ENCODE measurements around the gene NFKB2.

Gene NFKB2

DNA sequence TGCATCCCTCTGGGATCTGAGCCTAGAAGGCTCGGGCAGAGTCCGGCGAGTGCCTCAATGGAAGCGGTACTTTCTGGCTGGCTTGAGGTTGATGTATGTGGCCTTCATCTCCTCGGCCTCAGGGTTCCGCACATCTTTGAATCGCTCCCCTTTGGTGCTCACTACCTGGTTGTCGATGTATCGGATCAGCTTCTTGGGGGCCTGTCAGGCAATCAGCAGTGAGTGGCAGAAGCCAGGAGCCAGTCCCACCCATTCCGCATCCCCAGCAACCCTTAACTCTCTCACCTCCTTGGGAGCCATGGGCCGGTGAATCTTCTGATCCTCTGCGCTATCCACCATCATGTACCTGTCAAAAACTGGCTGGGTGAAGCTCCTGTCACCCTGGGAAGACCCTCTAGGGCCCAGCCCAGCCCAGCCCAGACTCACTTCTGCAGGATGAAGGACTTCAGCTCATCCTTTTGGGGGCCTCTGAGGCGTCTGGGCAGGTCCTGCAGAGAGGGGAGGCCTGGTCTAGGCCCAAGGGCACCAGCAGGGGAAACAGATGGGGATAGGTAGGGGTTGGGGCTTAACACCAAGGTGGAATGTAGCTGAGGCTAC, 28.0 kb downstream of the NFKB2 start:
- DNase-seq (ENCODE audit: low spot score), result no peak
- Histone ChIP-seq H3K27ac (peak overlapping the region in 1 of 2 donors; percentile 94), H3K4me3 (peak overlapping the region; percentile 90)
- TF ChIP-seq, protein P1, sequence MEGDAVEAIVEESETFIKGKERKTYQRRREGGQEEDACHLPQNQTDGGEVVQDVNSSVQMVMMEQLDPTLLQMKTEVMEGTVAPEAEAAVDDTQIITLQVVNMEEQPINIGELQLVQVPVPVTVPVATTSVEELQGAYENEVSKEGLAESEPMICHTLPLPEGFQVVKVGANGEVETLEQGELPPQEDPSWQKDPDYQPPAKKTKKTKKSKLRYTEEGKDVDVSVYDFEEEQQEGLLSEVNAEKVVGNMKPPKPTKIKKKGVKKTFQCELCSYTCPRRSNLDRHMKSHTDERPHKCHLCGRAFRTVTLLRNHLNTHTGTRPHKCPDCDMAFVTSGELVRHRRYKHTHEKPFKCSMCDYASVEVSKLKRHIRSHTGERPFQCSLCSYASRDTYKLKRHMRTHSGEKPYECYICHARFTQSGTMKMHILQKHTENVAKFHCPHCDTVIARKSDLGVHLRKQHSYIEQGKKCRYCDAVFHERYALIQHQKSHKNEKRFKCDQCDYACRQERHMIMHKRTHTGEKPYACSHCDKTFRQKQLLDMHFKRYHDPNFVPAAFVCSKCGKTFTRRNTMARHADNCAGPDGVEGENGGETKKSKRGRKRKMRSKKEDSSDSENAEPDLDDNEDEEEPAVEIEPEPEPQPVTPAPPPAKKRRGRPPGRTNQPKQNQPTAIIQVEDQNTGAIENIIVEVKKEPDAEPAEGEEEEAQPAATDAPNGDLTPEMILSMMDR (IDR thresholded peaks at IDR 0.05), result no peak

DNA sequence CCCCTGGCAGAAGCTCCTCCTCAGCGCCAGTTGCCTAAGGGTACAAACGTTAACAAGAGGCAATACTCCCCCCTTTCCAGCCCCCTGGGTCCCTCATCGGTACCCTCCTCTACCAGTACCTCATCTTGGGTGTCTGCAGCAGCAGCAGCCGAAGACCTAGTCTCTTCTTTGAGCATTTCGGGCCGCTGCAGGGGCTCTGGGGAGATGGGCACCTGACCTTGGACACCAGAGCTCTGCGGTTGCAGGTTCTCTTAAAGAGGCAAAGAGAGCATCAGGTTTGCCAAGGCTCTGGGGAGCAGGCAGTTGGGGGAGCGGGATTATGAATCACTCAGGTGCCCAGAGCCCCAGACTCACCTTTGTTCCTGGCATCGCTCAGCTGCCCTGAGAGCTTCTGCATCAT, 28.6 kb downstream of the NFKB2 start:
- TF ChIP-seq, protein P1 (IDR thresholded peaks at IDR 0.05), result no peak
- H3K4me3 ChIP-seq, result no peak overlapping the region
- no peak for DNase-seq (ENCODE audit: low spot score)
- no peak overlapping the region for H3K27ac ChIP-seq

DNA sequence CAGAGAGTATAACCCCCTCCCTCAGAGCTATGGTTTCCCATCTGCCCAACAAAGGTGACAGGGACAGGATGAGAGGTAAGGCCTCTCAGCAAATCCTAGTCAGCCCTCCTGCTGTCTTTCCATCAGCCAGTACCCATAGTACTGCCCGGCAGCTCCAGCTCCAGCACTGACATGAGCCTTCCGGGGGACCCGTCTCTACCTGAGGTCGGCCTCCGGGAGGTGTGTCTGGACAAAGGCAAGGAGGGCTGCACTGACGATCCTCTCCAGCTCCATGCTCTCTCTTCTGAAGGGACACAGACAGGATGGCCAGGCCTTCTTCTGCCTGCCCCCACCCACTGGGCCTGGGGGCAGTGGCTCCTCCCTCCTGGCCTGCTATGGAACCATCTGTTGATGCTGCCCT, 29.4 kb downstream of the NFKB2 start:
- TF ChIP-seq, protein P1 (IDR thresholded peaks at IDR 0.05), result no peak
- H3K27ac ChIP-seq, result no peak overlapping the region
- H3K4me3 ChIP-seq, result no peak overlapping the region
- no peak for DNase-seq (ENCODE audit: low spot score)

DNA sequence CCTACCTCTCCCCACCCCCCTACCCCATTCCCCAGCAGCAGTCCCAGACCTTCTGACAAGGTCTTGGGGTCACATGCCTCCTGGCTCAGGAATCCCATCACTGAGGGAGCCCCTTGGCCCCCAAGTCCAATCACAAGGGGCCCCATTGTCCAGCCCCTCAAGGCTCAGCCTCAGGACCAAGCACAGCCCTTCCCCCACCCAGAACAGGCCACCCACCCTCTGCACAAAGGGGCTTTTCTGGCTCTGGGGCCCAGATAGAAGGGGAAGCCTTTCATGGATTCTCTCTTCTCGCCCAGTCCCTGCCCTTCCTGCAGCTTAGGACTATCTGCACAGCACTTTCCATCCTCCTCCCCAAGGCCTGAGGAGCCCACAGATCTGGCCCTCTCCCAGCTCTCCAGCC, 29.9 kb downstream of the NFKB2 start:
- no peak overlapping the region for H3K27ac ChIP-seq
- TF ChIP-seq, protein P1 (IDR thresholded peaks at IDR 0.05), result no peak
- no peak overlapping the region for H3K4me3 ChIP-seq
- DNase-seq (ENCODE audit: low spot score), result no peak

DNA sequence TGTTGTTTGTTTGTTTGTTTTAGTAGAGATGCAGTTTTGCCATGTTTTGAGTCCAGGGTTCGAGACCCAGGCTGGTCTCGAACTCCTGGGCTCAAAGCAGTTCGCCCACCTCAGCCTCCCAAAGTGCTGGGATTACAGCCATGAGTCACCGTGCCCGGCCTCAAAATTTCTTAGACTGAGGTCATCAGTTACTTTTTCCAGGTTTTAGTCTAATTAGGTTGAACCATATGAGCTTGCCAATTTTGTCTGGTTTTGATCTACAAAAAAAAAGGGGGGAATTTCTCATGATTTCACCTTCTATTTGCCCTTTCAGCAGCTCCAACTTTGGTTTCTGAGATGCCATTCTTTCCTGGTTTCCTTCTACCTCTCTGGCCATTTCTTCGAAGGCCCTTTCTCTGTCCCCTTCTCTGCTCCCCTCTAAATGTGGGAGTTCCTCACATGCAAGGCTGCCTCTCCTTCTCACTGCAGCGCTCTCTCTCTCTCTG, 31.3 kb downstream of the NFKB2 start:
- no peak for DNase-seq (ENCODE audit: low spot score)
- H3K4me3 ChIP-seq, result no peak overlapping the region
- no peak overlapping the region for H3K27ac ChIP-seq
- TF ChIP-seq, protein P1 (IDR thresholded peaks at IDR 0.05), result no peak

DNA sequence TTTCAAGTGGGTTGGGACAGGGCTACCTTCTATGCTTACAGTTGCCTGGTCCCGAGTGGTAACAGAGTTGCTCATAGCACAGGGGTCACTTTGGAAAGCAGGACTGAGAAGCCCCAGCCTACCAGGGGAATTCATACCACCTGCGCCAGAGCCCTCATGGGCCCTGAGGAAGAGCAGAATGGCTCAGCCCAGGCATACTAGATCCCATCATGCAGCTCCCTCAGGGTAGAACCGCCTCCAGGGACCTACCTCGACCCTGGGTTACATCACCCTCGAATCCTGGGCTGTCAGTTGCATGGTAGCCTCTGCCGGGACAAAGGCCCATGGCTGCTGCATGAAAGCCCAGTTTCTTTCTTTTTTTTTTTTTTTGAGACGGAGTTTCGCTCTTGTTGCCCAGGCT, 34.0 kb downstream of the NFKB2 start:
- no peak overlapping the region for H3K27ac ChIP-seq
- H3K4me3 ChIP-seq, result no peak overlapping the region
- DNase-seq (ENCODE audit: low spot score), result no peak
- TF ChIP-seq, protein P1 (IDR thresholded peaks at IDR 0.05), result no peak

DNA sequence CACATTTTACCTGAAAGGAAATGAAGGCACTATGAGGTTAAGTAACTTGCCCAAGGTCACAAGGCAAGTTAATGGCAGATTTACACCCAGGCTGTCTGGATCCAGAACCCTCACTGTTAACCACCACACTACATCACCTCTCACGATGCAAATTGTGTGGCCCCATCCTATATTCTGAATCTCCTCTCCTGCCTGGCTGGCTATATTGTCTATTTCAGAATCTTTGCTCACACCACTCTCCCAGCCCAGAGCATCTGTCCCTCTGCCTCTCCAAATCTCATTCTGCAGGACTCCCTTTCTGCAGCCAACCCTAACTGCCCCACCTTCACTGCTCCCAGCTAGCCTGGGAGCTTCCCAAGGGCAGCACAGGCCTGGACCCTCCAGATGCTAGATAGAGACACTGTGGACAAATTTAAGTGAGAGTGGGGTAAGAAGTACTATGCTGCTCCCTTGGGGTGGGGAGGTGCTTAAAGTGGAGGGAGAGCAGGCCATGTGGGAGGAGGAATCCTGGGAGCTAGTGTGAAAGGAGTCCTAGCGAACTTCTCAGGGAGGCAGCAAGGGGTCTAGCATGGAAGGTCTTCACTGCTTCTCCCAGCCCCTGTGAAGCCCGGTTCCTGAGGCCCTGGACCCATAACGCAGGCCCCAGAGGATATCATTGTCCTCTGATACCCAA, 36.1 kb downstream of the NFKB2 start:
- H3K27ac ChIP-seq, result peak overlapping the region; percentile 69 to 90
- no peak for DNase-seq (ENCODE audit: low spot score)
- H3K4me3 ChIP-seq, result peak overlapping the region; percentile 95
- TF ChIP-seq, protein P1 (IDR thresholded peaks at IDR 0.05), result no peak

Data from coronary artery (tissue), 2 donors.